Endothelial cell of umbilical vein (primary cell): ENCODE data around the gene SLC28A2. TPM values are rescaled to one million over a fixed set of nuclear protein-coding genes. Genes with fewer than 3 reads are reported as not detected.

ENCODE experiments used
- BruUV-seq: library from RNA; stranded (reverse); fragments of 400-500 nt; replicated peaks from 2 replicates; lab custom pipeline; 2021; lab: Mats Ljungman, UMichigan
- CTCF ChIA-PET: fragments of 300-600, 350-600 bp; sonication (Branson Sonifier 250); formaldehyde crosslinking; loops from one replicate; lab custom pipeline; 2021; ENCODE audit warnings: antibody characterized with exemption, inconsistent platforms; lab: Charles Lee
- POLR2A ChIA-PET: fragments of 300-600, 350-600 bp; sonication (Branson Sonifier 250); formaldehyde crosslinking; loops from one replicate; lab custom pipeline; 2021; ENCODE audit warnings: antibody characterized with exemption, inconsistent platforms; lab: Charles Lee
- DNase-seq: peaks from one replicate; pipeline ENCODE4 v3.0.0-alpha.2; 2011; ENCODE audit warnings: low read depth, low spot score
- FAIRE-seq: peaks from 2 replicates; lab custom pipeline; 2011; peaks lifted over from hg19 to GRCh38; lab: Jason Lieb, UNC
- H2AFZ ChIP-seq: 2 replicates; pipeline ENCODE4 v1.6.0; 2012; ENCODE audit warnings: low read depth, low read length, control low read depth, inconsistent platforms
- H3K27ac ChIP-seq: 2 replicates; pipeline ENCODE4 v1.5.1; 2011; ENCODE audit warnings: low read depth, mild to moderate bottlenecking, control low read depth, low read length, moderate library complexity; ENCODE audit not compliant: insufficient read depth
- H3K27me3 ChIP-seq, 2 experiments: 2 replicates each; pipeline versions ENCODE4 v1.6.0 to v1.6.1; 2011; ENCODE audit warnings: low read length in 2 of 2, mixed read lengths in 1 of 2; ENCODE audit not compliant: control insufficient read depth in 2 of 2, insufficient read depth in 2 of 2
- H3K36me3 ChIP-seq, 2 experiments: 2 replicates in 1 of 2; 3 replicates in 1 of 2; pipeline ENCODE4 v1.5.1; 2011; ENCODE audit warnings: low read length in 2 of 2, mild to moderate bottlenecking in 1 of 2, moderate library complexity in 1 of 2; ENCODE audit not compliant: control insufficient read depth in 2 of 2, insufficient read depth in 2 of 2; ENCODE audit errors: extremely low read depth in 1 of 2
- H3K4me1 ChIP-seq: 3 replicates; pipeline ENCODE4 v1.5.1; 2011; ENCODE audit warnings: mild to moderate bottlenecking, low read length; ENCODE audit not compliant: control insufficient read depth, insufficient read depth; ENCODE audit errors: extremely low read depth
- H3K4me2 ChIP-seq: 2 replicates; pipeline ENCODE4 v1.6.1; 2011; ENCODE audit warnings: low read length, control low read depth, mixed read lengths; ENCODE audit not compliant: insufficient read depth
- H3K4me3 ChIP-seq, 3 experiments: fragments of 200-600 bp in 1 of 3; sonication (generic), shearing (Covaris generic) in 1 of 3; replicated peaks in 1 of 3; 2 replicates each; pipeline ENCODE4 v1.5.1; 2011 to 2016; ENCODE audit warnings: control low read depth in 3 of 3, low read length in 3 of 3, mild to moderate bottlenecking in 2 of 3, inconsistent platforms in 1 of 3, low read depth in 1 of 3, moderate library complexity in 1 of 3; ENCODE audit not compliant: insufficient read depth in 1 of 3
- H3K79me2 ChIP-seq: 2 replicates; pipeline ENCODE4 v1.6.0; 2012; ENCODE audit warnings: low read length, inconsistent platforms; ENCODE audit not compliant: control insufficient read depth, insufficient read depth
- H3K9ac ChIP-seq: replicated peaks from 2 replicates; pipeline ENCODE3; 2011; ENCODE audit warnings: low read length, control low read depth; ENCODE audit not compliant: insufficient read depth; ENCODE audit errors: extremely low read depth
- H3K9me1 ChIP-seq: replicated peaks from 3 replicates; pipeline ENCODE4 v1.6.0; 2011; ENCODE audit warnings: mild to moderate bottlenecking, low read length; ENCODE audit not compliant: control insufficient read depth, insufficient read depth; ENCODE audit errors: extremely low read depth
- H3K9me3 ChIP-seq: replicated peaks from 2 replicates; pipeline ENCODE4 v1.5.1; 2012; ENCODE audit warnings: low read length, inconsistent platforms; ENCODE audit not compliant: control insufficient read depth, insufficient read depth
- H4K20me1 ChIP-seq: replicated peaks from 2 replicates; pipeline ENCODE3; 2011; ENCODE audit warnings: mild to moderate bottlenecking, low read length; ENCODE audit not compliant: control insufficient read depth, insufficient read depth; ENCODE audit errors: extremely low read depth
- EZH2 ChIP-seq: IDR thresholded peaks from 2 replicates; pipeline ENCODE4 v1.6.1; 2012; ENCODE audit warnings: borderline replicate concordance, low read depth, mild to moderate bottlenecking, moderate library complexity, low read length, inconsistent platforms; ENCODE audit not compliant: severe bottlenecking
- FOS ChIP-seq: IDR thresholded peaks from 2 replicates; pipeline ENCODE4 v1.6.1; 2011; ENCODE audit warnings: mild to moderate bottlenecking, low read length, moderate library complexity, borderline replicate concordance; ENCODE audit not compliant: insufficient read depth
- GATA2 ChIP-seq: IDR thresholded peaks from 2 replicates; pipeline ENCODE4 v1.7.0; 2011; ENCODE audit warnings: low read depth, mild to moderate bottlenecking, moderate library complexity, mixed read lengths, low read length; ENCODE audit not compliant: insufficient read length, insufficient read depth
- JUN ChIP-seq: IDR thresholded peaks from 2 replicates; pipeline ENCODE4 v1.6.1; 2011; ENCODE audit warnings: borderline replicate concordance, low read depth; ENCODE audit not compliant: insufficient read length, insufficient read depth
- MAX ChIP-seq: IDR thresholded peaks from 2 replicates; pipeline ENCODE4 v1.6.1; 2011; ENCODE audit not compliant: insufficient read depth, insufficient read length
- MYC ChIP-seq: IDR thresholded peaks from one replicate; pipeline ENCODE4 v1.6.1; 2011; ENCODE audit warnings: mild to moderate bottlenecking, low read depth, low read length
- POLR2A ChIP-seq: IDR thresholded peaks from 2 replicates; pipeline ENCODE4 v1.6.1; 2012; ENCODE audit warnings: low read depth, mild to moderate bottlenecking, control low read depth, low read length
- POLR2AphosphoS5 ChIP-seq: IDR thresholded peaks from 2 replicates; pipeline ENCODE4 v1.6.1; 2012; ENCODE audit warnings: low read depth, mild to moderate bottlenecking, control low read depth, low read length, moderate library complexity; ENCODE audit not compliant: insufficient read depth
- dilution Hi-C: fragments of 300-500 bp; cut with MboI; formaldehyde crosslinking; loops from one replicate; pipeline ENCODE4 v1.15.0; 2019; ENCODE audit warnings: low sequenced_read_pairs; ENCODE audit not compliant: extremely low pct_ligation_motif_present
- intact Hi-C: fragments of 100-400 bp; cut with micrococcal nuclease; formaldehyde crosslinking; loops from one replicate; pipeline ENCODE4 v1.10.0; 2022
- polyA plus RNA-seq, 4 experiments: library from polyadenylated mRNA; depleted of rRNA in 3 of 4; stranded (reverse) in 3 of 4; unstranded in 1 of 4; fragments of >200 nt; gene quantifications; 2 replicates each; pipeline versions ENCODE4 v1.2.1 to v1.2.3, GENCODE V29; 2011 to 2012; ENCODE audit warnings: missing spikeins in 1 of 4
- total RNA-seq: library from RNA; stranded (reverse); gene quantifications from 2 replicates; pipeline ENCODE4 v1.2.3, GENCODE V29; 2021
- TF ChIP-seq, protein P1 (sequence below), 2 donors: IDR thresholded peaks; 1 replicate in 1 of 2; 2 replicates in 1 of 2; pipeline ENCODE4 v1.5.1; 2011; ENCODE audit warnings: low read length in 2 of 2, mild to moderate bottlenecking in 2 of 2, moderate library complexity in 2 of 2, control low read depth in 1 of 2, inconsistent platforms in 1 of 2, low read depth in 1 of 2; ENCODE audit not compliant: insufficient read depth in 1 of 2; ENCODE audit errors: extremely low read depth in 1 of 2

SLC28A2 gene
- total and polyA plus RNA-seq, 2 donors (not counting 3 experiments of a cell fraction or from before 2014, with no cell fraction given), result not detected

GRCh38 chr15:45221967-45222366, 30.1 kb upstream of the SLC28A2 start:
- H3K79me2 ChIP-seq, result no peaks in the 10 kb centered on the region
- H3K27ac ChIP-seq, result no peak overlapping the region
- H3K4me1 ChIP-seq, result no peaks in the 10 kb centered on the region
- intact Hi-C loops, result no loop called here
- no peak overlapping the region for H3K4me2 ChIP-seq
- H2AFZ ChIP-seq, result no peak overlapping the region
- no peak for TF ChIP-seq MAX
- TF ChIP-seq, protein P1, sequence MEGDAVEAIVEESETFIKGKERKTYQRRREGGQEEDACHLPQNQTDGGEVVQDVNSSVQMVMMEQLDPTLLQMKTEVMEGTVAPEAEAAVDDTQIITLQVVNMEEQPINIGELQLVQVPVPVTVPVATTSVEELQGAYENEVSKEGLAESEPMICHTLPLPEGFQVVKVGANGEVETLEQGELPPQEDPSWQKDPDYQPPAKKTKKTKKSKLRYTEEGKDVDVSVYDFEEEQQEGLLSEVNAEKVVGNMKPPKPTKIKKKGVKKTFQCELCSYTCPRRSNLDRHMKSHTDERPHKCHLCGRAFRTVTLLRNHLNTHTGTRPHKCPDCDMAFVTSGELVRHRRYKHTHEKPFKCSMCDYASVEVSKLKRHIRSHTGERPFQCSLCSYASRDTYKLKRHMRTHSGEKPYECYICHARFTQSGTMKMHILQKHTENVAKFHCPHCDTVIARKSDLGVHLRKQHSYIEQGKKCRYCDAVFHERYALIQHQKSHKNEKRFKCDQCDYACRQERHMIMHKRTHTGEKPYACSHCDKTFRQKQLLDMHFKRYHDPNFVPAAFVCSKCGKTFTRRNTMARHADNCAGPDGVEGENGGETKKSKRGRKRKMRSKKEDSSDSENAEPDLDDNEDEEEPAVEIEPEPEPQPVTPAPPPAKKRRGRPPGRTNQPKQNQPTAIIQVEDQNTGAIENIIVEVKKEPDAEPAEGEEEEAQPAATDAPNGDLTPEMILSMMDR (IDR thresholded peaks at IDR 0.05; ENCODE audit: extremely low read depth in 1 of 2, insufficient read depth in 1 of 2, low read depth in 1 of 2, low read length in 2 of 2), result no peak
- H3K27me3 ChIP-seq, result peaks cover 3 to 8% of the 10 kb centered on the region in 2 experiments
- no peaks in the 10 kb centered on the region for H3K9me1 ChIP-seq
- no peaks in the 10 kb centered on the region for H3K9me3 ChIP-seq
- H3K9ac ChIP-seq, result no peak overlapping the region
- ChIA-PET POLR2A (no interaction called here), CTCF (interaction anchor here (2.2 kb wide), 1 partner anchor 17 kb away, joined by 7 read pairs; no protein-coding TSS in a partner anchor)
- no peaks in the 10 kb centered on the region for H3K36me3 ChIP-seq
- DNase-seq (no peak), FAIRE-seq (no peak)
- H3K4me3 ChIP-seq, result no peak overlapping the region
- H4K20me1 ChIP-seq, result no peaks in the 10 kb centered on the region
- dilution Hi-C loops, result no loop called here
- no TSS peak for BruUV-seq

DNA sequence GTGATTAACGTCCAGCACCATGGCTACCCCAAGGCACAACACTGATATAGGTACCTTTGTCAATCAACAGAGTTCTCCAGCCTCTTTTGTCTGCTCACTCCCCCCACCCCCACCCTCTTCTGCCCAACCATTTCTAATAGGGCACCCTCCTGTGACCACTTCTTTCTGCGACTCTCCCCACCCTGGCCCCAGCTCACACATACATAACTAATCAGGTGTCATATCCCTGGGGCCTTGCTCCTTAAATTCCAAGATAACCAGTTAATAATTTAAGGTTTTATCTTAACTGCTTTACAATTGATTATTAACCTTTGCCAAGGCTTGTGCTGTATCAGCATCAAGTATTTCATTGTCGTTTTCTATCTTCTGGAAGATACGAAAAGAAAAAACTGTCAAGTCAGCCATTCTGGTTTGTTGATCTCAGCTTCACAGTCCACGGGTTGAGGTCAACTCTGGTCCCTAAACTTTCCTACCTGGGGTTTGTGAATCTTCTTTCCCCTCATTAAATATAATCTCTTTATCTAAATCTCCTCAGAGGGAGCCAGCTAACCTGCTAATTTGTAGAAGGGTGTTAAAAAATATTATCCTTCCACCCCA, 27.3 kb upstream of the SLC28A2 start:
- CTCF ChIA-PET, result no interaction called here
- no peak for FAIRE-seq

More for the DNA sequence above, 27.3 kb upstream of the SLC28A2 start:
- Histone ChIP-seq H3K27ac (no peak overlapping the region), H3K4me2 (no peak overlapping the region), H3K4me3 (no peak overlapping the region), H4K20me1 (no peaks in the 10 kb centered on the region), H3K9ac (no peak overlapping the region), H2AFZ (no peak overlapping the region), H3K27me3 (peaks cover 3 to 8% of the 10 kb centered on the region in 2 experiments), H3K4me1 (no peaks in the 10 kb centered on the region), H3K79me2 (no peaks in the 10 kb centered on the region), H3K9me1 (no peaks in the 10 kb centered on the region), H3K9me3 (no peaks in the 10 kb centered on the region), H3K36me3 (no peaks in the 10 kb centered on the region)
- TF ChIP-seq, protein P1 (IDR thresholded peaks at IDR 0.05; ENCODE audit: extremely low read depth in 1 of 2, insufficient read depth in 1 of 2, low read depth in 1 of 2, low read length in 2 of 2), result no peak
- TF ChIP-seq JUN, result no peak
- no peak for TF ChIP-seq POLR2AphosphoS5
- TF ChIP-seq GATA2, result no peak
- no peak for TF ChIP-seq MAX
- no peak for TF ChIP-seq EZH2
- TF ChIP-seq MYC, result no peak
- no peak for TF ChIP-seq FOS
- TF ChIP-seq POLR2A, result no peak
- intact Hi-C loops (no loop called here), dilution Hi-C loops (no loop called here)
- no TSS peak for BruUV-seq
- DNase-seq, result no peak
- POLR2A ChIA-PET, result no interaction called here
